ENCODE data around the gene PROKR1.
"Not testable (repeated sequence)": the region's sequence is repeated elsewhere in the genome, so short reads cannot be mapped to it uniquely, and the experiment has no call there.

Gene PROKR1

DNA sequence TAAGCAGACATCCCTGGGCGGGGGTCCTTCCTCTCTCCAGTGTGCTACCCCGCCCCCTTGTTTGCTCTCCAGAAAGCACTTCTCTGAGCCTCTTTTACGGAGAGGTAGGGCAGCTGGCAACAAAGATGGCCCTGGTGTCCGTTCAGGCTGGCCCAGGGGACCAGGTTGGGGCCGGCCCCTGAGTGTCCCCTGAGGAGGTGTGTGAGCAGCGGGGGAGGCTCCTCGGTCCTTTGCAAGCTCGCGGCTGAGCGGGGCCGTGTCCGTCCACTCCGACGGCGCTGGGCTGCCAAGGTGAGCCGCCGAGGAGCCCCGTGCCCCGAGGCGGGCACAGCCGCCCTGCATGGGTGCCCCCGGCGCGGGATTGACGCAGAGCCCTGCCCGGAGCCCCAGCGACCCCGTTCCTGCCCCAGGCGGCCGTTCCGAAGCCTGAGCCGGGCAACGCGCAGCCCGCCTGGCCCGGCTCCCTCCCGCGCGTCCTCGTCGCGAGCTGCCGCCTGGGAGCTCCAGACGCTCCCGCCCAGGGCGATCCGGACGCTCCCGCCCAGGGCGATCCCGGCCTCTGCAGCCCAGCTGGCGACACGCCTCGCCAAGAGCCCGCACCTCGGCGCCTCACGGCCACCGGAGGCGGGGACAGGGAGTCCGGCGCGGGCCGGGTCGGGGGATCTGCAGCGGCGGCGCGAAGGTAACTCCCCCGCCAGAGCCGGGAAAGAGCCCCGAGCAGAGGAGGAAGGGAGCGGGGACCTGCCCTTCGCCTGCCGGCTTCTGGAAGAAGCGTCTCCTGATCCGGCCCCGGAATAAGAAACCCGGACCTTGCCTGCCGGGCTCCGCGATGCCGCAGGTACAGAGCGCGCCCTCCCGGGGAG is at the start of gene PROKR1:
PROKR1 (plus strand) TSS at position 569 of the 863 bp plus-strand sequence. CDS start 2,243 bp downstream, outside the sequence.
- no peak for FAIRE-seq

GRCh38 chr2:68594041-68594440 is 49.3 kb upstream of the PROKR1 start:
- no peak for FAIRE-seq

- FAIRE-seq: peak; percentile 70
Observed at GRCh38 chr2:68594674-68595492, 48.5 kb upstream of the PROKR1 start.

- not testable (repeated sequence) for FAIRE-seq
Observed at GRCh38 chr2:68595493-68595785, 47.9 kb upstream of the PROKR1 start.

DNA sequence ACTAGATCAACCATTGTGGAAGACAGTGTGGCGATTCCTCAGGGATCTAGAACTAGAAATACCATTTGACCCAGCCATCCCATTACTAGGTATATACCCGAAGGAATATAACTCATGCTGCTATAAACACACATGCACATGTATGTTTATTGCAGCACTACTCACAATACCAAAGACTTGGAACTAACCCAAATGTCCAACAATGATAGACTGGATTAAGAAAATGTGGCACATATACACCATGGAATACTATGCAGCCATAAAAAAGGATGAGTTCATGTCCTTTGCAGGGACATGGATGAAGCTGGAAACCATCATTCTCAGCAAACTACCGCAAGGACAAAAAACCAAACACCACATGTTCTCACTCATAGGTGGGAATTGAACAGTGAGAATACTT is 42.9 kb upstream of the PROKR1 start:
- FAIRE-seq: not testable (repeated sequence)

DNA sequence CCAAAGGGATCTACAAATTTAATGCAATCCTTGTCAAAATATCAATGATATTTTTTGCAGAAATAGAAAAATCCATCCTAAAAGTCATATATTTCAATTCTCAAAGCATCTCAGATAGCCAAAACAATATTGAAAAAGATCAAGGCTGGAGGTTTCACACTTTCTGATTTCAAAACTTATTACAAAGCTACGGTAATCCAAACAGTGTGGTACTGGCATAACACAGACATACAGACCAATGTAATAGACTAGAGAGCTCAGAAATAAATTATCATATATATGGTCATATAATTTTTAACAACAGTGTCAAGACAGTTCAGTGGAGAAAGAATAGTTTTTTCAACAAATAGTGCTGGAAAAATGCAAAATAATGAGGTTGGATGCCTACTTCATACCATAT is 40.3 kb upstream of the PROKR1 start:
- no peak for FAIRE-seq

- FAIRE-seq: no peak
Observed at GRCh38 chr2:68604077-68604476, 39.3 kb upstream of the PROKR1 start.

- no peak for FAIRE-seq
Observed at GRCh38 chr2:68605939-68606338, 37.4 kb upstream of the PROKR1 start.

DNA sequence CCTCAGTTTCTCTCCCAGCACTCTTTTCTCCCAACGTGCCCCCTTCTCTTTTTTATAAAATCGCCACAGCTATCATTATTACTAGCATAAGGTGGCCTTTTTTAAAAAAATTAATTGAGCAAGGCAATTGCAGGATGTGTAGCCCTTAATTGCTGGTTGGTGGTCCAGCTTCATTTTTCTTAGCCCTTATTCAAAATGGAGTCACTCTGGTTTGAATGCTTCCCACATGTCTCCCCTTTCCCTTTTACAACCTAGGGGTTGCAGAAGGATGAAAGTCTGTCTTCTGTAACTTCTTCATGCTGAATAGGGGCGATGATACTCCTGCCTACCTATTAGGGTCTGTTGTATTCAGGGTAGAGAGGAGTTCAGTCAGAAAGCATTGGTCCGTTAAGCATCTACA is 36.6 kb upstream of the PROKR1 start:
- FAIRE-seq: no peak

DNA sequence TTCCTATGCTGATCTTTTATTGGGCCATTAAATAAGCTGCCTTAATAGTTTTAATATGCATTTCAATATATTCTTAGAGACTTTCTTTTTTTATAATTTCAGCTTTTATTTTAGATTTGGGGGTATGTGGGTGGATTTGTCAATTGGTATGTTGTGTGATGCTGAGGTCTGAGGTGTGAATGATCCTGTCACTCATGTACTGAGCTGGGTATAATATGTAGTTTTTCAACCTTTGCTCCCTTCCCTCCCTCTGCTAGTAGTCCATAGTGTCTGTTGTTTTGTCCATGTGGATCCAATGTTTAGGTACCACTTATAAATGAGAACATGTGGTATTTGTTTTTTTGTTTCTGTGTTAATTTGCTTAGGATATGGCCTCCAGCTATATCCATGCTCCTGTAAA is 35.5 kb upstream of the PROKR1 start:
- no peak for FAIRE-seq

GRCh38 chr2:68612765-68613519 is 30.4 kb upstream of the PROKR1 start:
- no peak for FAIRE-seq

GRCh38 chr2:68620772-68621171 is 22.6 kb upstream of the PROKR1 start:
- no peak for FAIRE-seq

DNA sequence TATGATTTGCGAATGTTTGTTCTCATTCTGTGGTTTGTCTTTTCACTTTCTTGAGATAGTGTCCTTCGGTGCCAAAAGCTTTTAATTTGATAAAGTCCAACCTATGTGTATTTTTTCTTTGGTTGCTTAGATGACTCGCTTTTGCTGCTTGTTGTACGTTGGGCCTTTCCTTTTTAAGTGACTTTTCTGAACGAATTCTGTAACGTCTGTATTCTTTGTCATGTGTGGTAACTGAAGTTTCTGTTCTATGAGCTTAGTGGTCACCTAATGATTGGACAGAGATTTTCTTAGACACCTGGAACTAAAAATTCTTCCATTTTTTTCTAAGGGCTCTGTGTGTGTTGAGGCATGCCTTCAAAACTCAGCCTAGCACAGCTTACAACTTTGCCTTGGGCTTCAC is 19.6 kb upstream of the PROKR1 start:
- FAIRE-seq: no peak

DNA sequence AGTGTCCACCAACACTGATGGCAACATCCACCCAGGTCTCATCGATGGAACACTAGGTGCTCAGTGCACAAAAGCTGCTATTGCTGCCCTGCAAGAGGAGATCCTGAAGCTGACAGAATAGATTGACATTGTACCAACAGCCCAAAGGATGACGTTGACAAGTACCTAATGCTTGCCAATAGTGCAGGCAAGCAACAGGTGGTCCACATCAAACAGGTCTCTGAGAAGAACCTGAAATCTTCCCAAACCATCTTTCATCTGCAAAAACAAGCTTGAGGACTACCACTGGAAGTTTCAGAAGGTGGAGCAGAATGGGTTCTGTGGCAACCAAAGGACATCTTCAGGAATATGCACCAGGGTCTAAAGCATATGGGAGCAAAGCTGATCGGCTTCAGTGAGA is 15.8 kb upstream of the PROKR1 start:
- no peak for FAIRE-seq

DNA sequence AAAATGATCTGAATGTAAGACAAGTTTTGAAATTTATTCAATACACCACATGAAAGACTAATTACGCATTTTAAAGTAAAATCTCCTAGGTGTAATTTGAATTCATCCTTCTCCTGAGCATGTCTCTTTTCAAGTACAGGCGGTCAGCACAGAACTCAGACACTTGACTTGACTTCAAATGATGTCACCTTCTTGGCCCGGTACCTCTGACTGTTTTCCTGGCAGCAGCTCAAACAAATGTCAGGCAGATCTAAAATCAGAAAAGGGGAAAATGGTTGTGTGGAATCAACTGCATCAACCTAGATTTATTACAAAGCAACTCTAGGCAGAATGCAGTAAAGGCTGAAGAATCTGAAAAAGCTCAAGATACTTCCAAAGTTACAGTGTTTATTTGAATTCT is 11.4 kb upstream of the PROKR1 start:
- no peak for FAIRE-seq

DNA sequence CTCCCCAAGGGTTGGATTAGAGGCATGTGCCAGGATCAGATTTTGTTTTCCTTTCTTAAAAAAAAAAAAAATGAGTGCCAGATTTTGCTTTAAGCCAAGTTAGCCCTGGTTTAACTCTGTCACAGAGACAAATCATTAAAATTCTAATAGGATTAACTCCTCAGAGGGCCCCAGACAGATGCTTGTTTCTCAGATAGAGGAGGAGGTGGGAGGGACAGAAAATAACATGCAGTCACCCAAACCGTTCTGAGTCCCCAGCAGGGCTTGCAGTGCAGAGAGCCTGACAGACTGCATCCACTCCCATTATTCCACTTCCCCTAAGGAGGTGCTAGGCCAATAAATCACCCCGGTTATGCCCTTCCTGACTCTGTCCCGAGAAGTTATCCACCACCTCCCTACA is 6.3 kb upstream of the PROKR1 start:
- FAIRE-seq: no peak

- no peak for FAIRE-seq
Observed at GRCh38 chr2:68643874-68644485, 601 bp downstream of the PROKR1 start.

- FAIRE-seq: no peak
Observed at GRCh38 chr2:68645523-68645922, 2.1 kb downstream of the PROKR1 start.

DNA sequence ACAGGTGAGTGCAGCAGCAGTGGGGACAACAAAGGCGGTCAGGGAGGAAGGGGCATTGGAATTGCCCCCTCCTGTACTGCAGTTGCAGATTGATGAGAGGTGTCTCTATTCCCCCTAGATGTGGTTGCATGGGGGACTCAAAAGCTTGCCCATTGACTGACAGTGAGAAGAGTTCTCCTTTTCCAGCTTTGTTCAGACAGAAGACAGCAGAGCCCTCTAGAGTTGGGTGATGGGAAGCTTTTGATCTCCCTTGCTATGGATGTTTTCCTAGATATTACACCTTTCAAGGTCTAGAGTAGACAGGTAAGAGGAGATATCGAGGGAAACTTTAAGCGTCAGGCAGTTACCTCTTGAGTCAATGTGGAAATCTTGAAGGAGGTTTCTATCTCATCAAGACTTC is 2.9 kb downstream of the PROKR1 start:
- no peak for FAIRE-seq

GRCh38 chr2:68650645-68651044 is 7.3 kb downstream of the PROKR1 start:
- FAIRE-seq: no peak

- FAIRE-seq: no peak
Observed at GRCh38 chr2:68653034-68653433, 9.7 kb downstream of the PROKR1 start.

DNA sequence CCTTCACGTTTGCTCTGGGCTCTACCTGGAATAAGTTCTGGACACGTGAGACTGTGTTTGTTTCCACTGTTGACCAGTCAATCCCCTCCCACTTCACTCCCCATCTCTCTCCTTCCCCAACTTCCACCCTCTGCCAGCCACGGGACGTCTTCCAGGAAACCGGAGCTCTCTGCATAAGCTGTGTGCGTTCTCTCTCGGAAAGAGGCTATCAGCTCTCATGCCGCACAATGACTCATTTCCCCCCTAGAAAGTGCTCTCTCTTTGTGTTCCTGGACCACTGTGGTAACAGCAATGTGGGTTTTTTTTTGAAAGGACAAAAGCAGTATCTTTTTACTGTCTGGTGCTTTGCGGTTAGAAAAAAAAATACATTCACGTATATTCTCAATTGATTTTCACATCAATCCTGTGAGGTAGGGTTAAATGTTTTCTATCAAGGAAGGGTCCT is 10.2 kb downstream of the PROKR1 start:
- FAIRE-seq: no peak

DNA sequence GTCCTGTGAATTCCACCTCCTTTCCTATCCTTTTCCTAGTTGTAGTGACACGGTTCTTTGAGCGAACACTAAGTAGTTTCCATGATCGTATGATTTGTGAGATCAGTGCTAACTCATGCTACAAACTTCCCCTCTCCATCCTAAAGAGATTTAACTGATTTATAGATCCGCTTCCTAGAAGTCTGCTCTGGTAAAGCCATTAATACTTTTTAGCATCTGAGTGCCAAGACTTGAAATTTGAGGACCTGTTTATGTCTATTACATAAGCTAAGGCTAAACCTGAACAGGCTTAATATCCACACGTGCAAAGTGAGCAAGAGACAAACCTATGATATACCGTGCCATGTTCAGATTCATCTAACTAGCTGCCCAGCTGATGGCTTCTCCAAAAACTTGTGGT is 14.9 kb downstream of the PROKR1 start:
- FAIRE-seq: no peak

All from A204.1 (cell line).